H1 (cell line): ENCODE results near the gene MPZ. TPM values are rescaled to one million over a fixed set of nuclear protein-coding genes. Genes with fewer than 3 reads are reported as not detected.
A peak's percentile ranks its signal among the peaks of the same experiment; 100 is the strongest.

Source experiments
- CTCF ChIA-PET: fragments of 300-600 bp; sonication (Branson Sonifier 250); formaldehyde crosslinking; loops from one replicate; lab custom pipeline; 2021; ENCODE audit not compliant: partially characterized antibody; lab: Charles Lee
- POLR2A ChIA-PET: fragments of 300-600 bp; sonication (Branson Sonifier 250); formaldehyde crosslinking; loops from one replicate; lab custom pipeline; 2021; ENCODE audit warnings: inconsistent platforms; ENCODE audit not compliant: partially characterized antibody; lab: Charles Lee
- DNase-seq, 2 experiments: peaks; one replicate each; pipeline versions ENCODE4 v3.0.0 to v3.0.0-alpha.2; 2010 to 2022; ENCODE audit warnings: low spot score in 2 of 2, low read depth in 1 of 2, mixed read lengths in 1 of 2
- FAIRE-seq: peaks from 2 replicates; lab custom pipeline; 2011; peaks lifted over from hg19 to GRCh38; lab: Jason Lieb, UNC
- H2AFZ ChIP-seq: 2 replicates; pipeline ENCODE4 v1.8.1; 2012; ENCODE audit warnings: low read length, inconsistent platforms
- H2AK5ac ChIP-seq: 2 replicates; pipeline ENCODE4 v1.6.1; 2013; ENCODE audit warnings: low read depth, low read length
- H2BK120ac ChIP-seq: replicated peaks from 2 replicates; pipeline ENCODE3; 2013; ENCODE audit warnings: low read depth, low read length, inconsistent platforms
- H2BK12ac ChIP-seq: 2 replicates; pipeline ENCODE4 v1.6.1; 2013; ENCODE audit warnings: low read depth, low read length
- H2BK15ac ChIP-seq: 2 replicates; pipeline ENCODE4 v1.6.1; 2013; ENCODE audit warnings: low read length
- H2BK20ac ChIP-seq: 2 replicates; pipeline ENCODE4 v1.6.1; 2013; ENCODE audit warnings: low read length
- H2BK5ac ChIP-seq: 2 replicates; pipeline ENCODE4 v1.6.1; 2013; ENCODE audit warnings: low read depth, low read length
- H3K14ac ChIP-seq: 2 replicates; pipeline ENCODE4 v1.6.1; 2013; ENCODE audit warnings: inconsistent platforms; ENCODE audit not compliant: insufficient read length
- H3K18ac ChIP-seq: 2 replicates; pipeline ENCODE4 v1.6.1; 2013; ENCODE audit warnings: low read length; ENCODE audit errors: extremely low read depth
- H3K23ac ChIP-seq: 2 replicates; pipeline ENCODE4 v1.6.1; 2013; ENCODE audit warnings: inconsistent platforms; ENCODE audit not compliant: insufficient read length
- H3K23me2 ChIP-seq: 2 replicates; pipeline ENCODE4 v1.6.1; 2013; ENCODE audit warnings: low read depth, low read length
- H3K27ac ChIP-seq: 2 replicates; pipeline ENCODE4 v1.6.1; 2011; ENCODE audit warnings: low read depth, low read length, inconsistent platforms
- H3K27me3 ChIP-seq, 4 experiments: replicated peaks in 1 of 4; 1 replicate in 1 of 4; 2 replicates in 3 of 4; pipeline versions ENCODE4 v1.6.1 to v1.8.1; 2011 to 2013; ENCODE audit warnings: low read length in 3 of 4, mild to moderate bottlenecking in 3 of 4, inconsistent platforms in 2 of 4, mixed read lengths in 2 of 4, moderate library complexity in 1 of 4; ENCODE audit not compliant: control insufficient read depth in 3 of 4, insufficient read depth in 3 of 4; ENCODE audit errors: extremely low read depth in 1 of 4
- H3K36me3 ChIP-seq, 4 experiments: 2 replicates each; pipeline versions ENCODE4 v1.6.1 to v1.8.1; 2011 to 2013; ENCODE audit warnings: mild to moderate bottlenecking in 4 of 4, low read length in 3 of 4, moderate library complexity in 2 of 4, control low read depth in 1 of 4, inconsistent platforms in 1 of 4; ENCODE audit not compliant: insufficient read depth in 4 of 4, control insufficient read depth in 2 of 4
- H3K4ac ChIP-seq: replicated peaks from 2 replicates; pipeline ENCODE3; 2013; ENCODE audit warnings: low read length, low read depth, mixed read lengths, inconsistent platforms; ENCODE audit not compliant: insufficient read length
- H3K4me1 ChIP-seq, 4 experiments: replicated peaks in 1 of 4; 1 replicate in 1 of 4; 2 replicates in 3 of 4; pipeline versions ENCODE4 v1.6.1 to v1.8.1; 2011 to 2013; ENCODE audit warnings: low read length in 3 of 4, inconsistent platforms in 2 of 4, mixed read lengths in 1 of 4; ENCODE audit not compliant: insufficient read depth in 4 of 4, control insufficient read depth in 3 of 4
- H3K4me2 ChIP-seq, 2 experiments: 2 replicates each; pipeline versions ENCODE4 v1.6.1 to v1.8.1; 2011 to 2013; ENCODE audit warnings: low read depth in 2 of 2, low read length in 2 of 2, control low read depth in 1 of 2, inconsistent platforms in 1 of 2, mild to moderate bottlenecking in 1 of 2; ENCODE audit not compliant: insufficient read depth in 1 of 2
- H3K4me3 ChIP-seq, 4 experiments: fragments of 200-600, 300-600 bp in 1 of 4; sonication (generic), shearing (Covaris generic), sonication (Bioruptor Twin) in 1 of 4; 2 replicates each; pipeline versions ENCODE4 v1.5.1 to v1.8.1; 2011 to 2016; ENCODE audit warnings: low read length in 4 of 4, low read depth in 3 of 4, control low read depth in 2 of 4, inconsistent platforms in 2 of 4, mild to moderate bottlenecking in 2 of 4, mixed read lengths in 1 of 4, moderate library complexity in 1 of 4; ENCODE audit not compliant: insufficient read depth in 2 of 4; ENCODE audit errors: extremely low read depth in 1 of 4
- H3K56ac ChIP-seq: replicated peaks from 2 replicates; pipeline ENCODE3; 2013; ENCODE audit warnings: low read depth, mild to moderate bottlenecking, mixed read lengths, low read length, inconsistent platforms; ENCODE audit not compliant: insufficient read length
- H3K79me1 ChIP-seq: 2 replicates; pipeline ENCODE4 v1.6.1; 2013; ENCODE audit warnings: low read depth, low read length, control low read depth
- H3K79me2 ChIP-seq, 2 experiments: 2 replicates each; pipeline versions ENCODE4 v1.6.1 to v1.8.1; 2012 to 2013; ENCODE audit warnings: low read length in 2 of 2, mild to moderate bottlenecking in 2 of 2, inconsistent platforms in 1 of 2; ENCODE audit not compliant: insufficient read depth in 2 of 2, control insufficient read depth in 1 of 2
- H3K9ac ChIP-seq, 4 experiments: replicated peaks in 1 of 4; 1 replicate in 1 of 4; 2 replicates in 3 of 4; pipeline versions ENCODE4 v1.6.1 to v1.8.1; 2011 to 2013; ENCODE audit warnings: low read depth in 3 of 4, low read length in 3 of 4, control low read depth in 2 of 4, mild to moderate bottlenecking in 2 of 4, moderate library complexity in 2 of 4, inconsistent platforms in 1 of 4; ENCODE audit errors: extremely low read depth in 1 of 4
- H3K9me3 ChIP-seq, 2 experiments: 2 replicates each; pipeline versions ENCODE4 v1.6.1 to v1.8.1; 2012 to 2013; ENCODE audit warnings: mild to moderate bottlenecking in 2 of 2, moderate library complexity in 2 of 2, control low read depth in 1 of 2, inconsistent platforms in 1 of 2, low read depth in 1 of 2, low read length in 1 of 2, mixed read lengths in 1 of 2; ENCODE audit not compliant: insufficient read depth in 2 of 2
- H4K20me1 ChIP-seq, 2 experiments: replicated peaks in 1 of 2; 2 replicates each; pipeline versions ENCODE3 to v1.8.1; 2011 to 2013; ENCODE audit warnings: inconsistent platforms in 2 of 2, low read length in 2 of 2, mild to moderate bottlenecking in 1 of 2; ENCODE audit not compliant: insufficient read depth in 2 of 2, control insufficient read depth in 1 of 2
- H4K5ac ChIP-seq: 2 replicates; pipeline ENCODE4 v1.6.1; 2013; ENCODE audit warnings: low read length, low read depth, mixed read lengths, inconsistent platforms; ENCODE audit not compliant: insufficient read length
- H4K8ac ChIP-seq: 2 replicates; pipeline ENCODE4 v1.8.0; 2013; ENCODE audit warnings: mild to moderate bottlenecking, moderate library complexity, low read length, inconsistent platforms; ENCODE audit not compliant: insufficient read depth; ENCODE audit errors: extremely low read depth
- H4K91ac ChIP-seq: replicated peaks from 2 replicates; pipeline ENCODE3; 2013; ENCODE audit warnings: low read length, mixed read lengths, inconsistent platforms; ENCODE audit not compliant: insufficient read length
- BCL11A ChIP-seq, 2 experiments: IDR thresholded peaks; one replicate each; pipeline ENCODE4 v1.6.1; 2011; ENCODE audit warnings: low read depth in 2 of 2, low read length in 2 of 2, mild to moderate bottlenecking in 2 of 2
- KDM4A ChIP-seq: IDR thresholded peaks from one replicate; pipeline ENCODE4 v1.7.1; 2012; ENCODE audit warnings: low read depth, mild to moderate bottlenecking, moderate library complexity, low read length, inconsistent platforms; ENCODE audit not compliant: severe bottlenecking
- POLR2A ChIP-seq, 2 experiments: IDR thresholded peaks; 1 replicate in 1 of 2; 2 replicates in 1 of 2; pipeline ENCODE4 v1.6.1; 2011; ENCODE audit warnings: low read depth in 2 of 2, low read length in 2 of 2, mild to moderate bottlenecking in 2 of 2; ENCODE audit errors: control extremely low read depth in 1 of 2
- RBBP5 ChIP-seq: IDR thresholded peaks from 2 replicates; pipeline ENCODE4 v1.7.1; 2012; ENCODE audit warnings: low read depth, mild to moderate bottlenecking, inconsistent platforms, low read length, moderate library complexity, borderline replicate concordance
- RXRA ChIP-seq: IDR thresholded peaks from 2 replicates; pipeline ENCODE4 v1.6.1; 2011; ENCODE audit warnings: low read depth, mild to moderate bottlenecking, low read length, moderate library complexity; ENCODE audit not compliant: insufficient read depth
- SIN3A ChIP-seq, 2 experiments: IDR thresholded peaks in 1 of 2; conservative IDR thresholded peaks in 1 of 2; 2 replicates each; pipeline ENCODE4 v1.6.1; 2011 to 2012; ENCODE audit warnings: low read length in 2 of 2, improper control_type of control experiment in 1 of 2, low read depth in 1 of 2, mild to moderate bottlenecking in 1 of 2
- TAF7 ChIP-seq: optimal IDR thresholded peaks from 2 replicates; pipeline ENCODE3; 2011; ENCODE audit warnings: low read depth, mild to moderate bottlenecking, inconsistent platforms, low read length, moderate library complexity, borderline replicate concordance
- YY1 ChIP-seq: IDR thresholded peaks from 2 replicates; pipeline ENCODE4 v1.6.1; 2011; ENCODE audit warnings: low read depth, mild to moderate bottlenecking, low read length
- WGBS, 2 experiments: shearing (Covaris generic) in 1 of 2; methylation state at CpG; one replicate each; pipeline versions ENCODE4 v1.1.6 to v1.1.7; 2013 to 2015; ENCODE audit warnings: low lambda C conversion rate in 2 of 2, mixed read lengths in 2 of 2, inconsistent platforms in 1 of 2, low coverage in 1 of 2, missing lambda C conversion rate in 1 of 2; ENCODE audit not compliant: insufficient replicate concordance in 2 of 2, insufficient coverage in 1 of 2, insufficient read length in 1 of 2; ENCODE audit errors: extremely low coverage in 1 of 2, missing lambda C conversion rate in 1 of 2; 5-methylcytosine and 5-hydroxymethylcytosine counted together
- polyA plus RNA-seq, 7 experiments: library from polyadenylated mRNA; depleted of rRNA in 3 of 7; stranded (reverse) in 5 of 7; unstranded in 2 of 7; fragments of >200 nt in 5 of 7; fragments of 200-250 nt in 2 of 7; gene quantifications; 1 replicate in 5 of 7; 2 replicates in 1 of 7; 4 replicates in 1 of 7; pipeline versions ENCODE4 v1.2.1 to v1.2.3, GENCODE V29; 2011 to 2013; ENCODE audit warnings: missing spikeins in 2 of 7, mixed read lengths in 2 of 7
- total RNA-seq: library from RNA; stranded (reverse); fragmentation: NEBNext Ultra II Directional; extraction: Animal tissue kit (Norgen Biotek cat#: 25700); gene quantifications from 2 replicates; pipeline ENCODE4 v1.2.1, GENCODE V29; 2021
- TF ChIP-seq, protein P1 (sequence below): IDR thresholded peaks from 2 replicates; pipeline ENCODE4 v1.6.1; 2012; ENCODE audit warnings: inconsistent platforms

MPZ gene
- total and polyA plus RNA-seq, 2 of the 8 experiments (the other 6 are each of a cell fraction or from before 2014, with no cell fraction given) = 4.1 to 5.1 TPM

DNA sequence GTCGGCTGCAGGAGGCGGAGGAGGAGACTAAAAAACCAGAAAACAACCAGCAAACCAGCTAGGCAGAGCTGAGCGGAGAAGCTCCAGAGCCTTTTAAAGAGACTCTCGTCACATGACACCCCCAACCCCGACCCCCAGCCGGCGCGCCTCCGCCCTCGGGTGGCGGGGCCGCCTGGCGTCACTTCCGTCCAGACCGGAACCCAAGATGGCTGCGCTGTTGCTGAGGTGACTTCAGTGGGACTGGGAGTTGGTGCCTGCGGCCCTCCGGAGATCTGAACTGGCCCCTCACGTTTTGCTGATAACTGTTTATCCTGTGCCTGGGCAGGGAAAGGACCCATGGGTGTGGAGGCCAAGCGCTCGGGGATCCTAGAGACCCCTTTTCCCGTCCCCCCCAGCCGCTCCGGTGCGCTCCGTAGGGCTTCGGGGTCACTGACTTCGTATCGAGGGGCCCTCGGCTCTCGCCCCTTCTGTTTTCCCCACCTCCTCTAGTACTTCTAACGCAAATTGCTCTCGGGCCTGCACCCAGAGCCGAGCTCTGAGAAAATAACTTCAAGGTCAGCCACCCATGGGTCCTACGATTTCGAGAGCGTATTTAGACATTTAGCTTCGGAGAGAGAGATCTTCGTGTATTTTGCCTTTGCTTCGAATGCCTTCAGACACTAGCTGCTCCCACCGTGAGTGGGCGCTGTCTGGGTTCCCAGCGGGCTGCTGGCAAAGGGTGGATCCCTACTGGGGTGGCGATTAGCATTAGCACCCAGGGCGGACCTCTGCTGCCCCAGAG, 4.6 kb upstream of the MPZ start, which contains the start of gene SDHC:
Gene SDHC, plus strand, starts transcription at position 181 of the 781 bp plus-strand sequence. Its CDS starts 25 bp downstream, at position 206.
- peak within 1 kb of the TSS; percentile 77 for H4K91ac ChIP-seq
- H3K79me1 ChIP-seq = peaks cover under 1% of the 10 kb centered on the region; the same call in 1 of the 2 replicates
- no peaks in the 10 kb centered on the region for H3K9me3 ChIP-seq
- H2BK20ac ChIP-seq = no peak within 1 kb of the TSS
- H3K23ac ChIP-seq = no peak within 1 kb of the TSS
- no peak within 1 kb of the TSS for H2AK5ac ChIP-seq
- H3K56ac ChIP-seq = no peak within 1 kb of the TSS
- peak within 1 kb of the TSS; percentile 68; the same call in 1 of the 2 replicates for H2AFZ ChIP-seq
- H3K9ac ChIP-seq = peak within 1 kb of the TSS; percentile 75 to 92 (median 90)
- peak; percentile 68 to 92 for DNase-seq
- H3K79me2 ChIP-seq = peaks cover 0 to 28% of the 10 kb centered on the region in 2 experiments; a peak in 2 of 4 replicates
- H3K27me3 ChIP-seq = no peaks in the 10 kb centered on the region; a peak in 1 of 7 replicates
- ChIA-PET CTCF (interaction anchor here (0.6 to 4.1 kb wide), 10 partner anchors 10 to 99 kb away, joined by 3 to 16 read pairs (median 4); partner anchors contain the start of gene TOMM40L), POLR2A (interaction anchor here (0.6 to 2.6 kb wide), 26 partner anchors 8 to 137 kb away, joined by 3 to 23 read pairs (median 4); partner anchors contain the start of genes ADAMTS4, B4GALT3, NDUFS2 and PCP4L1)
- H3K4ac ChIP-seq = no peak within 1 kb of the TSS
- H4K5ac ChIP-seq = peak within 1 kb of the TSS; percentile 54
- peak within 1 kb of the TSS; percentile 96 for H3K27ac ChIP-seq
- WGBS, 2 experiments = 3% methylated on average over 45 of the region's 45 CpGs; no CpG with 5 or more reads in 1 of the 2 experiments
- peaks cover 7% of the 10 kb centered on the region; the same call in 1 of the 2 replicates for H3K23me2 ChIP-seq
- H3K14ac ChIP-seq = no peak within 1 kb of the TSS
- H3K36me3 ChIP-seq = peaks cover 0 to 4% (median 0%) of the 10 kb centered on the region in 4 experiments; a peak in 1 of 8 replicates
- no peak within 1 kb of the TSS for H2BK120ac ChIP-seq
- H2BK12ac ChIP-seq = peak within 1 kb of the TSS; percentile 93; the same call in 1 of the 2 replicates
- FAIRE-seq = peak; percentile 36
- peaks cover 0 to 8% (median 6%) of the 10 kb centered on the region in 4 experiments; a peak in 6 of 7 replicates for H3K4me1 ChIP-seq
- peak within 1 kb of the TSS; percentile 82 for H3K18ac ChIP-seq
- peak within 1 kb of the TSS; percentile 74 to 98 (median 94) for H3K4me3 ChIP-seq
- H3K4me2 ChIP-seq = peak within 1 kb of the TSS; percentile 77 to 84
- peak within 1 kb of the TSS; percentile 97 for H2BK5ac ChIP-seq
- H4K8ac ChIP-seq = peak within 1 kb of the TSS; percentile 97; the same call in 1 of the 2 replicates
- H4K20me1 ChIP-seq = no peaks in the 10 kb centered on the region
- H2BK15ac ChIP-seq = peak within 1 kb of the TSS; percentile 12; the same call in 1 of the 2 replicates
- TF ChIP-seq YY1 (peak; percentile 96), RXRA (no peak), BCL11A (IDR thresholded peaks at IDR 0.05; ENCODE audit: low read depth in 2 of 2, low read length in 2 of 2) (no peak), TAF7 (peak; percentile 66), RBBP5 (0 out of 2 replicates have a peak, but pooled peaks have one; percentile 35), POLR2A (IDR thresholded peaks at IDR 0.05; ENCODE audit: control extremely low read depth in 1 of 2, low read depth in 2 of 2, low read length in 2 of 2) (peak; percentile 91 to 99), SIN3A (conservative IDR thresholded peaks at IDR 0.05 in 1 of 2, IDR thresholded peaks at IDR 0.05 in 1 of 2; ENCODE audit: low read depth in 1 of 2, low read length in 2 of 2) (0 out of 4 replicates have a peak, but pooled peaks of 1 of the 2 experiments have one; percentile 21), KDM4A (peak; percentile 72)
- TF ChIP-seq, protein P1, sequence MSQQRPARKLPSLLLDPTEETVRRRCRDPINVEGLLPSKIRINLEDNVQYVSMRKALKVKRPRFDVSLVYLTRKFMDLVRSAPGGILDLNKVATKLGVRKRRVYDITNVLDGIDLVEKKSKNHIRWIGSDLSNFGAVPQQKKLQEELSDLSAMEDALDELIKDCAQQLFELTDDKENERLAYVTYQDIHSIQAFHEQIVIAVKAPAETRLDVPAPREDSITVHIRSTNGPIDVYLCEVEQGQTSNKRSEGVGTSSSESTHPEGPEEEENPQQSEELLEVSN = no peak
